Activated naive CD4-positive, alpha-beta T cell treated with anti-CD3 and anti-CD28 coated beads for 36 hours (primary cell): Measurements from ENCODE around the gene TMBIM6. TPM values are rescaled to one million over a fixed set of nuclear protein-coding genes. Genes with fewer than 3 reads are reported as not detected.

Source experiments
- total RNA-seq, 2 experiments: library from RNA; stranded (reverse); gene quantifications; one replicate each; pipeline ENCODE4 v1.2.3, GENCODE V29; 2021

TMBIM6 gene
- total RNA-seq, 2 experiments from 2014 or later: 466 to 498 TPM

Other genes with a start within 250 kb of the TMBIM6 start
- gene KCNH3, start 202.5 kb upstream of the TMBIM6 start, total RNA-seq: under 1 TPM; 0.57 to 0.91 TPM
- 10 to 100 TPM; 49.8 to 52.7 TPM for gene MCRS1, start 173.4 kb upstream of the TMBIM6 start, total RNA-seq
- under 1 TPM in 1 of 2 experiments, not detected in 1; 0.12 TPM for gene FAM186B, start 135.9 kb upstream of the TMBIM6 start, total RNA-seq
- gene PRPF40B, start 118.0 kb upstream of the TMBIM6 start, total RNA-seq: 1 to 10 TPM; 7.2 to 7.7 TPM
- gene FMNL3, start 34.2 kb upstream of the TMBIM6 start, total RNA-seq: 10 to 100 TPM; 20.0 to 20.7 TPM
- 1 to 10 TPM; 2.8 TPM for gene NCKAP5L, start 86.9 kb downstream of the TMBIM6 start, total RNA-seq
- gene BCDIN3D, start 101.5 kb downstream of the TMBIM6 start, total RNA-seq: 1 to 10 TPM; 2.4 to 4.1 TPM
- under 1 TPM; 0.17 to 0.42 TPM for gene FAIM2, start 162.3 kb downstream of the TMBIM6 start, total RNA-seq
- gene AQP2, start 209.2 kb downstream of the TMBIM6 start, total RNA-seq: not detected
- gene AQP5, start 220.3 kb downstream of the TMBIM6 start, total RNA-seq: not detected
- gene AQP6, start 231.4 kb downstream of the TMBIM6 start, total RNA-seq: not detected